ENCODE data around the gene HIVEP2.
"Not testable (repeated sequence)": the region's sequence is repeated elsewhere in the genome, so short reads cannot be mapped to it uniquely, and the experiment has no call there.

Gene HIVEP2, protein sequence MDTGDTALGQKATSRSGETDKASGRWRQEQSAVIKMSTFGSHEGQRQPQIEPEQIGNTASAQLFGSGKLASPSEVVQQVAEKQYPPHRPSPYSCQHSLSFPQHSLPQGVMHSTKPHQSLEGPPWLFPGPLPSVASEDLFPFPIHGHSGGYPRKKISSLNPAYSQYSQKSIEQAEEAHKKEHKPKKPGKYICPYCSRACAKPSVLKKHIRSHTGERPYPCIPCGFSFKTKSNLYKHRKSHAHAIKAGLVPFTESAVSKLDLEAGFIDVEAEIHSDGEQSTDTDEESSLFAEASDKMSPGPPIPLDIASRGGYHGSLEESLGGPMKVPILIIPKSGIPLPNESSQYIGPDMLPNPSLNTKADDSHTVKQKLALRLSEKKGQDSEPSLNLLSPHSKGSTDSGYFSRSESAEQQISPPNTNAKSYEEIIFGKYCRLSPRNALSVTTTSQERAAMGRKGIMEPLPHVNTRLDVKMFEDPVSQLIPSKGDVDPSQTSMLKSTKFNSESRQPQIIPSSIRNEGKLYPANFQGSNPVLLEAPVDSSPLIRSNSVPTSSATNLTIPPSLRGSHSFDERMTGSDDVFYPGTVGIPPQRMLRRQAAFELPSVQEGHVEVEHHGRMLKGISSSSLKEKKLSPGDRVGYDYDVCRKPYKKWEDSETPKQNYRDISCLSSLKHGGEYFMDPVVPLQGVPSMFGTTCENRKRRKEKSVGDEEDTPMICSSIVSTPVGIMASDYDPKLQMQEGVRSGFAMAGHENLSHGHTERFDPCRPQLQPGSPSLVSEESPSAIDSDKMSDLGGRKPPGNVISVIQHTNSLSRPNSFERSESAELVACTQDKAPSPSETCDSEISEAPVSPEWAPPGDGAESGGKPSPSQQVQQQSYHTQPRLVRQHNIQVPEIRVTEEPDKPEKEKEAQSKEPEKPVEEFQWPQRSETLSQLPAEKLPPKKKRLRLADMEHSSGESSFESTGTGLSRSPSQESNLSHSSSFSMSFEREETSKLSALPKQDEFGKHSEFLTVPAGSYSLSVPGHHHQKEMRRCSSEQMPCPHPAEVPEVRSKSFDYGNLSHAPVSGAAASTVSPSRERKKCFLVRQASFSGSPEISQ (N-terminal part only)

DNA sequence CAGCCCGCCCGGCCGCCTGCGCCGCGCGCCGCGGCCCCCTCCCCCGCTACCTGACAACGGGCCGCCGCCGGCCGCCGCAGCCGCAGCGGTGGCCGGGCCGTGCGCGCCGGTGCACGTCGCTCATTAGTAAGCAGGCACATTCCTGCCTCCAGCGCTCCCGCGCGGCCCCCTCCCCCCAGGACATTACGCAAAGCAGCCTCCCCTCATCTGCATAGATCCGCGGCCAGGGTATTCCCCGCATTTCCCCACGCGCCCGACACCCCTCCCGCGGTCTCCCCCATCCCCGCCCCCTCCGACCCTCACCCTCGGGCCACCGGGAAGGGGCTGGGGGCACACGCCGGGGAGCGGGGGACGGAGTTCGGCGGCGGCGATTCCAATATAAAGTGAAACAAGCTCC, at the start of gene HIVEP2:
Gene HIVEP2 (minus strand): TSS at position 128 of the 397 bp plus-strand sequence. CDS start 170,438 bp downstream, outside the sequence.
- DNase-seq (ENCODE audit: low read depth), result peak; percentile 83

DNA sequence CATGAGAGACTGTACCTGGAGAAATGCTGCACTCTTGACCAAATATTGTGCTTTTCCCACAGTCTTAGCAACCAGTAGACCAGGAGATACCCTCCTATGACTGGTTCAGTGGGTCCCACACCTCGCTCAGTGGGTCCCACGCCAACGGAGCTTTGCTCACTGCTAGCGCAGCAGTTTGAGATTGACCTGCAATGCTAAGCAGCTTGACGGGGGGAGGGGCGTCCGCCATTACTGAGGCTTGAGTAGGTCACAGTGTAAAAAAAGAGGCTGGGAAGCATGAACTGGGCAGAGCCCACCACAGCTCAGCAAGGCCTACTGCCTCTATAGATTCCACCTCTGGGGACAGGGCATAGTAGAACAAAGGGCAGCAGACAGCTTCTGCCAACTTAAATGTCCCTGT, 49.0 kb upstream of the HIVEP2 start:
- DNase-seq (ENCODE audit: low read depth), result no peak

DNA sequence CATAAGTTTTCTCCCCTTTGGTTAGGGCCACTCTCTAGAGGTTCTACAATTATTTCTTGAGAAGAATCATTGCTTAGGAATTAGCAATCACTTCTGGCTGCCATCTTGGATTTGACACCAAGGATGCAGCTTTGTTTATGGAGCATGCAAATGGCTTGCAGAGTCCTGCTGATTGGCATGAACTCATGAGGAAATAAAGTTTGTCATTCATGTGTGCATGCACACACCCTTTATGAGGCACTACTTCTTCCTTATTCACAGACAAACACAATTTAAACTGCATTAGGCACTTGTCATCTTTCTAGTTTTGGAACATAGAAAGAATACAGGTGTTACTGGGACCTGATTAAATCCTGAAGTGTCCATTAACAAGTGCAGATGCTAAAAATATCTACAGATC, 42.5 kb upstream of the HIVEP2 start:
- no peak for DNase-seq (ENCODE audit: low read depth)

DNA sequence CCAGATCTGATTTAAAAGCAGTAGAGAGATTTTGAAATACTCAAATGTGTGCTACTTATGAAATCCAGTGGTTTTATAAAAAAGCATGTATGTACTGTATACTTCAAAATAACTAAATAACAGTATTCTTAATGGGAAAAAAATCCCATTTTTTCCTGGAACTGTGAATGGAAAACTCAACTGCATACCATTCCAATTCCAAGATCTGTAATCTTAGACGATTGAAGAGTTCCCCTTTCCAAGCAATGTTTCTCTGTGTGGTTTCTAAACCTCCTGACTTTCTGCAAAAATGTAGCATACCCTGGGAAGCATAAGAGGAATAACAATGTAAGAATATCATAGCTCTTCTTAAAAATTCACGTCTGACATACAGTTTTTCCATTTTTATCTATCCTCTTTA, 40.3 kb upstream of the HIVEP2 start:
- no peak for DNase-seq (ENCODE audit: low read depth)

DNA sequence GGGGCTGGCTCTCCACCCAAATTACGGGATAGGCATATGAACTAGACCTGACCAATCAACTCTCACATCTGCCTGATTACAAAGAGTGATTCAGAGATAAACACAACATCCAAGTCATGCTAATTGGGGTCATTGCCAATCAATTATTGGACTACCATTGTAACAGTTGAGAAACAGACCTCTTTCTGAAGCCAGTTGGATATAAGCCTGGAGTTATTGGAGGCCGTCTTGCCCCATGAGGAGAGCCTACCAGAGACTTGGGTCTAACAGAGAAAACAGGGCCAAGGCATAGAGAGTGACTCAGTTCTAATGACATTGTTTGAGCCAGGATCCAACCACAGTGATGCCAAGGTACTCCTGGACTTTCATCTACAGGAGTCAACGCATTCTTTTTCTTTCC, 39.4 kb upstream of the HIVEP2 start:
- DNase-seq (ENCODE audit: low read depth), result no peak

DNA sequence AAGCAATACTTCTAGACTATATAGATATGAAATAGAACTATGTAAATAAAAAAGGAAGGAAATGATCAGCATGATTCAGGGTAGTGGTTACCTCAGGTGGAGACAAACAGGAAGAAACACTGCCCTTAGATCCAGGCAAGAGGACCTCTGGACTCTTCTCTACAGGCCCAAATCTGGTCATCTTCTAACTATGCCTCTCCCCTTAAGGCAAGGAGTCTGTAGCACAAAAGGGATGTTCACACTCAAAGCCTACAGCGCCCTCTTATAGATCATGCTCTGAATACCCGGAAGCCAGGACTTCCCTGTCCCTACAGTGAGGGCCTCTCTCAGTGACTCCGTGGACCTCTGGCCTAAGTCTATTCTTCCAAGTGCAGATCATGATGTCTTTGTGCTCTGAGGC, 30.4 kb upstream of the HIVEP2 start:
- DNase-seq (ENCODE audit: low read depth), result no peak

DNA sequence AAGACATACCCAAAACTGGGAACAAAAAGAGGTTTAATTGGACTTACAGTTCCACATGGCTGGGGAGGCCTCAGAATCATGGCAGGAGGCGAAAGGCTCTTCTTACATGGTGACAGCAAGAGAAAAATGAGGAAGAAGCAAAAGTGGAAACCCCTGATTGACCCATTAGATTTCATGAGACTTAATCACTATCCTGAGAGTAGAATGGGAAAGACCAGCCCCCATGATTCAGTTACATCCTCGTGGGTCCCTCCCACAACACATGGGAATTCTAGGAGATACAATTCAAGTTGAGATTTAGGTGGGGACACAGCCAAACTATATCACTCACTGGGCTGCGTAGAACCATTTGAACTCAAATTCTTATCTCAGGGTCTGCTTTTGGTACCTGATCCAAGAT, 26.0 kb upstream of the HIVEP2 start:
- DNase-seq (ENCODE audit: low read depth), result not testable (repeated sequence)

DNA sequence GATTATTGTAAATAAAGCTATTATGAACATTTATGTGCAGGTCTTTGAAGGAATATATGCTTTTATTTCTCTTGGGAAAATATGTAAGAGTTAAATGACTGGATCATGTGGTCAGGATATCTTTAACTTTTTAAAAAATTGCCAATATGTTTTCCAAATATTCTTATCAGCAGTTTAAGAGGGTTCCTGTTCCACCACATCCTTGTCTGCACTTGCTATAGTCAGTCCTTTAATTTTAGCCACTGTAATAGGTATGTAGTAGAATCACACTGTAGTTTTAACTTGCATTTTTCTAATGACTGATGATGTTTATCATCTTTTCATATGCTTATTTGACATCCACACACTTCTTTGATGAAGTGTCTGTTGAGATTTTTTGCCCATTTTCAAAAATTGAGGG, 23.6 kb upstream of the HIVEP2 start:
- DNase-seq (ENCODE audit: low read depth), result no peak

DNA sequence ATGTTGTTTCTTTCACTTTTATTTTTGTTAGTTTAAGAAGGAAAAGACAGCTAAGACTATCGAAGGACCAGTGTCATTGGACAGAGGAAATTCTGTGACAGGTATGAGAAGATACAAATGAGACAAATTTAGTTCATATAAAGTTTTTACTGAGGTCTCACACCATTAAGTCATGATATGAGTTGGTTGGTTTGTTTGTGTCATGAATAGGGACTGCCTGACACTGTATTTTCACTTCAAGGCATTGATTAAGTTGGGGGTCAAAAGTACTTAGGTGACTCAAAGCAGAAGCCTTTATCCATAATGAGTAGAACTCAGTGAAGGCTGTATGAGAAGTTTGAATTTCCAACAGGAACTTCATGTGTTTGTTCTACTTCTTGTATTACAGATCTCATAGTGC, 21.3 kb upstream of the HIVEP2 start:
- DNase-seq (ENCODE audit: low read depth), result no peak

DNA sequence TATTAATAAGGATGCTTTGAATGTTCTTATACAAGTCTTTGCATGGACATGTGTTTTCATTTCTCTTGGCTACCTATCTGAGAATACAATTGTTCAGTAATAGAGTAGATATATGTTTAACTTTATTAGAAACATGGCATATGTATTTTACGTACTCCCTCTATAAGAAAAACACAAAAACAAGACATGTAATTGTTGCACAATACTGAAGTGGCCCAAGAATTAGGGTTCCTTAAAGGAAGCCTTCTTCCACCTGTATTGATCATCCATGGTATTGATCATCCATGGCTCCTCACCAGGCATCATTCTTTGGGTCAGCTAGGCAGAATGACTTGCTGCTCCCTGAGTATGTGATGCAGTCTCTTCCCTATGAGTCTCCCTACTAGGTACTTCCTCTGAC, 20.2 kb upstream of the HIVEP2 start:
- no peak for DNase-seq (ENCODE audit: low read depth)

DNA sequence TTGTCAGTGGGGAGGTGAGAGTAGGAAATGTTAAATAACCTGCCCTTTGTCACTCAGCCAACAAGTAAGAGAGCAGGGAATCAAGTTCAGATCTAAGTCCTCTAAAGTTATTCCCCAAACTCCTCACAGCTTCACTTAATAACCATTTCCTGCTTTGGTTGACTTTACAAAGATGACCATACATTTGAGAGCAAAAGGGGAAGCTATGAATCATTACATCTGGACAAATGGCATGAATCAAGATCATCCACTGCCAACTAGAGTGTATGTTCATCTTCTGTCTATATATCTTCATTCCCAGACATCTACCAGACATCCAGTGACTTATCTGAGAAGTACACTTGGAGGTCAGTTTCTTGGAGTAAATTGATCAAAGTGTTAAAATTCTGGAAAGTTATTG, 15.1 kb upstream of the HIVEP2 start:
- no peak for DNase-seq (ENCODE audit: low read depth)

DNA sequence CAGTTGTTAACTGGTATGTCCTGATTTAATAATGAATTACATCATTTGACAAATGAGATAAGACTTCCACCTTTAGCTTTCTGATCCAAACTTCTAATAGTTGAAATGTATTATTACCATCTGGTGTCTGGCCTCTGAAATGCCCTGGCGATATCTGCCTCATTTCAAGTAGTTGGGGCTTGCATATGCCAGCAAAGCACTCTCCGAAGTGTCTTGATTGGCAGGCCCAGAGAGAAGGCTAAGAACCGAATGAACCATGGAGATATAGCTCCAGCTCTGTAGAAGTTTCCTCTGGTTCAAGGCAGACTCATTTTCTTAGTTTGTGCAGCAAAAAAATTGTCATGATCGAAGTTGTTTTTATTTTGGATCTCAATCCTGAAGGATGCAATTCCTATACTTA, 13.4 kb upstream of the HIVEP2 start:
- DNase-seq (ENCODE audit: low read depth), result no peak

DNA sequence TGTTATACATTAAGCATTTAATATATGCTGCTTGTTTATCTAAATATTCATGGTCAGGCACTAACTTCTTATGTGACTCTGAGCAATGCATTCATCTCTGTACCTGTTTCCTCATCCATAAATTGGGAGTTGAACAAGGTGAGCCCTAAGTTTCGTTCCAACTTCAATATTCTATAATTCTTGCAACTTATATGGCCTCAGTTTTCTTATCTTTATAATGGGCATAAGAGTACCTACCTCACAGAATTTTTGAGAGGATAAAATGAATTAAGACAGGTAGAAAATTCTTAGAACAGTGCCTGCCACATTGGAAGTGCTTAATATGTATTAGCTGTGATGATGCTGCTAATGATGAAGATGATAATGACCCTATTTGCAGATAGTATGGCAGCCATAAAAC, 11.8 kb upstream of the HIVEP2 start:
- DNase-seq (ENCODE audit: low read depth), result no peak

DNA sequence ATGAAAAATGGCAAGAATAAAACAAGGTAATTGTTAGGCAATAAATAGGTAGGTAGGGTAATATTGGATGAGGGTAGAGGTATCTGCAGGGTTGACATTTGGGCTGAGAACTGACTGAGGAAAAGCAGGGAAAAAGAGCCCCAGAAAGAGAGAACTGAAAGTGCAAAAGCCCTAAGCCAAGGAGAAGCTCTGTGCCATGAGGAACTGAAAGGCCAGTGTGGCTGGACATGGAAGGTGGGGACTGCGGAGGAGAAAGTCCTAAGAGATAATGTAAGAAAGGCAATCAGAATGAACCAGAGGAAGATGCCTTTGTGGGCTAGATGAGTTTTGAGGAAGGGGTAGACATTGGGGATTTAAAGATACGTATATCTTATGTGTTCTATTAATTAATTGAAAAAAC, 9.9 kb upstream of the HIVEP2 start:
- DNase-seq (ENCODE audit: low read depth), result no peak

DNA sequence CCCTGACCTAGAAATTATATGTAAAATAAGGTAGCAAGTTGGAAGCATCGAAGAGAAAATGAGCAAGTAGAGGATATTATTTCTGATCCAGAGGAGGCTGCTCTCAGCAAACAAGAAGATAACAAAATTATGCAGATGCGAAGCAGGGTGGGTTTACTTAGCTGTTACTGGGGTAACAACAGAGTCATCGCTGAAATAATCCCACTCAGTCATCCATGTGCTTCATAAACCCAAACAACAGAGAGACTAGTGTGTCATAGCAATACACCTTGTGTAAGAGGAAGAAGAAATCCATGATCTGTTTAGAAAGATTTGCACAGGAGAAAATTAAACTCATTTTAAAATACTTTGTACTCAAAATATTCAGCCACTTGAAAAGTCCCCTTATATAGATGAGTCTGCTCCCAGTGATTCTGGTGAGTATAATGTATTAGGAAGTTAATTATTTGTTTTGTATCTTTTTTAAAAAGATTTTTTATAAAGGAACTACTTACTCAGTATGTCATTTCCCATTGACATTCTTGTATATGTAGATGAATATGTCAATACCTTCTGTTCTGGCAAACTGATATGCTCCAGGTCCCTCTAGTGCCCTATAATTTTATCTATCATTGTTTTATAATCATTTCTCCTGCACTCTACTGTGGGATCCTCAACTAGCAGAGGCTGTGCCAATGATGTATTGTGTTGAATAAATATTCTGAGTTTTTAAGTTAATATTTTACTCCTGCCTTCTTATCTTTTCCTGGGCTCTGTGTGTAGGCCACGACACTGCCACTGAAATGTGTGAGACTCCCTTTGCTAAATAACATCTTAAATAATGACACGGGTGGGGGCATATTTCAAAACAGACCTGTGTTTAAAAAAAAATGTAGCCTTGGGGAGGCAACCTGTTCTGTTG, 8.6 kb upstream of the HIVEP2 start:
- DNase-seq (ENCODE audit: low read depth), result no peak

DNA sequence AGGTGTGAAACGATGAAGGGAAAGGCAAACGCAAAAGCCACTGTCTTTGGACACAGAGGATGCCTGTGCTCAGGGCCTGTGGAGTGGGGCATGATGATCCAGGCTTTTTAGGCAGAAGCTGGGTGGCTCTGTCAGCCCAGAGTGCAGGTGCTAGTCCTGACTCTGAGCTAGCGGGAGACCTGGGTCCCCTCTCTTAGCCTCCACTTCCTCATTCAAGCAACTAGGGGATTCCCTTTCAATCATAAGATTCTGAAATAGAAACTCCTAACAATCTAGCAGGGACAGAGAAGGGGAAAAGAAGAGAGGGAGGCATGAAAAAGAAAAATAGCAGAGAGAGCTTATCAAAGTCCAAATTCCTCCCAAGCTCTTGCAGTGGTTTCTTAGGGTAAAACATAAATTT, 7.6 kb upstream of the HIVEP2 start:
- no peak for DNase-seq (ENCODE audit: low read depth)

DNA sequence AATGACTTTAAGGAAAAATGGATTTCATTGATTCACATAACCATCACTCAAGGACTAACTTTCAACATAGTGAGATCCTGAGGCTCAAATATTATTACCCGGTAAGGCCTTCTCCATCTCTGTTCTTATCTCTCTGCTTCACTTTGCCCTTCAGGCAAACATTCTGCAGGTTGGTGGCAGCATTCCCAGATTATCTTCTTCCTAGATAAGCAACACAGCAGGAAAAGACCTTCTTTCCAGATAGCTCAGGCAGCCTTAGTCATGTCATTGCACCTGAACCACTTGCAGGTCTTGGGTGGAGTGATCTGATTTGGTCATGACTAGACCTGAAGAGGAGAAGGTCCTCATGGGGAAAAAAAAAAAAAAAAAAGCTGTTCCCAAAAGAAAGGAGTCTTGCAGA, 5.3 kb upstream of the HIVEP2 start:
- DNase-seq (ENCODE audit: low read depth), result no peak

DNA sequence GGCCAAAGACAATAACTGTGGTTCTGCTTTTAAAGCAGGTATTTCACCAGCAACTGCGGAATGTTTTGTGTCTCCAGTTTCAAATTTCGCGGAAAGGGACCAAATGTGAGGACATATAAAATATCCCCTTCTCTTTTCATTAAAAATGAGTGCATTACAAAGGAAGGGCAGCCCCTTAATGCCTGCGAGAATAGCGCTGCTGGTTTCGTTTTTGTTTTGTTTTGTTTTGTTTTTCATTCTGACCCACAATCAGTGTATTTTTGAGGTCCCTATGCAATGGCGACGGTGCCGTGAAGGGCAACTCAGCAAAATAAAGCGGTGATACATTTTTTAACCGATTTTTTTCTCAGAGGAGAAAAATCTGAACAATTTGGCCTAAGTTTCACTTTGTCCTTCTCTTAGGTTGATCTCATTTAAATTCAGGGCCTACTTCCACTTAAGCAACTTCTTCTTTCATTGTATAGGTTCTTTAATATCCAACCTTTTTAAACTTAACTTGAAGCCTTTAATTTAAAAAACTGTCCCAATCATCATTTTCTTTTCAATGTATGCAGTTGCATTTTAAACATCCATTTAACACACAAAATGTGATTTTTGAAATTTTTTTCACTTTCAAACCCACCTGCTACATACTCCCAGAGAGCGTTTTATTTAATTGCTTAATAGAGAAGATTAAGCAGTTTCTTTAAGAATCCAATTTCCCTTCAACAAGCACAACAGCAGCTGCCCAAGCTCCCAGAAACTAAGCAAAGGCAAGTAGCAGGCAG, 2.9 kb upstream of the HIVEP2 start:
- no peak for DNase-seq (ENCODE audit: low read depth)

DNA sequence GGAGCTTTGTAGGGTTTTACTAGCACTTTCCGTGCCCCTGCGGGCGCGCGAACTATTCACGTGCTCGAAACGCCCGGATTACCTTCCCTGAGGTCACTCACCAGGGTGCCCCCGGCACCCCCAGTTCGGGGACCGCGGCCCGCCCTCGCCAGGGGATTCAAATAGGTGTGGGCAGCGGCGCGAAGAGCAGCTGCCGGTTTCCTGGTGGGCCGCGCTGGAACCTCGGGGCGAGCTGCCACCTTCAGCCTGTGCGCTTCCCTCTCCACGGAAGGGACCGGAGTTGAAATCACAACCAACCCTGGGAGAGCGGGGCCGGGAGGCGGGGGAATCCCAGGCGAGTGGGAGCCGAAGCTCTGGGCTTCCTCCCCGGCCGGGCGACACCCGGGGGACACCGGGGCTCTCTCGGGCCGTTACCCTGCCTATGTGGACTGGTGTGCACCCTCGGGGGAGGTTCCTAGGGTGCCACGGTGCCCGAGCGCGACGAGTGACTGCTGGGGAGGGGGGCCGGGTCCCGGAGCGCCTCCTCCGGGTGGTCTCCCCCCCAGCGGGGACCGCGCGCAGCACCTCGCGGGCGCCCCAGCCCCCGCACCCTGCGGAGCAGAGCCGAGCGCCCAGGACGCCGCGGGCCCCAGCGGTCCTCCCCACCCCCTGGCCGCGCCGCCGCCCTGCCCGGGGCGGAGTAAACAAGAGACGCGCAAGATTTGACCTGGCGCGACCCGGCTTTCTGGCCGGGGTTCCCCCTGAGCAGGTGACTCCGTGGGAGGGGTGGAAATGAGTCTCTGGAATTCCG, 2.1 kb upstream of the HIVEP2 start:
- peak; percentile 72 for DNase-seq (ENCODE audit: low read depth)
